ENCODE data around the gene YIPF2.
"Not testable (repeated sequence)": the region's sequence is repeated elsewhere in the genome, so short reads cannot be mapped to it uniquely, and the experiment has no call there.

The YIPF2 gene

DNA sequence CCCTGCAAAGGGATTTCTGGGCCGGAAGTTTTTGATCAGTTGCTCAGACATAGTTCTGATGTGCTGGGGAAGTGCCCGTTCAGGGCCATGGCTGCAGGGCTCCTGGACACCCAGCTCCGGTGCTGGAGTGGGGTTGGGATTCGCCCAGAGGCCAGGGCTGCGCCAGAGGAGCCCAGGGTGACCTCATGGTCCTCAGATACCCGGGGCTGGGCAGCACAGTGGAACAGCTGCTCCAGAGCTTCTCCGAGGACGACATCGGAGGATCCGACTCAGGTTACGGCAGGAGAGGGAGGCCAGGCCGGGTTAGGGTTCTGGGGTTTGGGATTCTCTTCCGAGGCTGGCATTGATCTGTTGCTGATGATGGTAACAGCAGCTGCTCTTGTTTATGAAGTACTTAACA lies 36.2 kb downstream of the YIPF2 start:
- no peak for TF ChIP-seq JUND (IDR thresholded peaks at IDR 0.05; ENCODE audit: low read depth)
- in situ Hi-C loops (cut with HindIII; ENCODE audit: low pct_unique_long_range_greater_than_20kb, low sequenced_read_pairs) = no loop called here
- no peak for DNase-seq (ENCODE audit: low read depth in 1 of 2, low spot score in 1 of 2)

DNA sequence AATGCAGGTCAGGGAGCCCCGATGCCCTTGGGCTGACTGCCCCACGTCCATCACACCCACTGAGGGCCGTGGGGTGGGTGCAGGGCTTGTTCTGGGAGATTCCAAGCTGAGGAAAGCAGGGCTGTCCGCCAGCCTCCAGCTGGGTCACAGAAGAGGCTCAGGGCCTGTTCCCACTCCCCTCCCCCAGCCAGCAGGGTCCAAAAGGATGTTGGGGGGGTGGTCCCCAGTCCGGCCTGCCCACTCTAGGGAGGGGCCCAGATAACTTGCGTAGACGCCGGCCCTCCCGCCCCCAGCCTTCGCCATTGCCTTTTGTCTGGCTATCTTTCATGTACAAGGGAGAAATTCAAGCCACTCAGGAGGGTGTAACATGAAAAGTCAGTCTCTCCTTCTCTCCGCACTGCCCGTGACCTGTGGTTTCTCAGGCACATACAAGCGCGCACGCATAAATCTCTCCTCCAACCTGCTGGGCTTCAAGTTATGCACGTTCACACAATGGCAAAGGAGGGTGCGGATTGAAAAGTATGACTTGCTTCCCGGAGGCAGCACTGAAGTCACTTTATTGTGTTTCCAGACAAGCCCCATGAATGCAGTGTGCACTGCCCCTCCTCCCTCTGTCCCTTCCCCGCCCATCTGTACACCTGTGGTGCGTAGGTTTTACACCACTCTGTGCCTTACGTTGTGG lies 36.9 kb downstream of the YIPF2 start:
- in situ Hi-C loops (cut with HindIII; ENCODE audit: low pct_unique_long_range_greater_than_20kb, low sequenced_read_pairs) = no loop called here
- no peak for TF ChIP-seq JUND (IDR thresholded peaks at IDR 0.05; ENCODE audit: low read depth)
- peak in 1 of 2 experiments; percentile 71 for DNase-seq (ENCODE audit: low read depth in 1 of 2, low spot score in 1 of 2)

DNA sequence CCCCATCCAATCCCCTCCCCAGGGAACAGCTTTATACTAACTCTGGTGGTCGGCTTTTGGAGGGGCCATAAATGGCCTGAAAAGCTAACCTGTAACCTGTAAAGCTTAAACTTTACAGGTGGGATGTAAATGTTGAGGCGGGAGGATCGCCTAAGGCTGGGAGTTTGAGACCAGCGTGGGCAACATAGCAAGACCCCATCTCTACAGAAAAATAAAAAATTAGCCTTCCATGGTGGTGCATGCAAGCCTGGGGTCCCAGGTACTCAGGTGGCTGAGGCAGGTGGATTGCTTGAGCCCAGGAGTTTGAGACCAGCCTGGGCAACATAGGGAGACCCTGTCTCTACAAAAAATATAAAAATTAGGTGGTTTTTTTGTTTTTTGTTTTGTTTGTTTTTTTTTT lies 38.6 kb downstream of the YIPF2 start:
- no peak for DNase-seq (ENCODE audit: low read depth in 1 of 2, low spot score in 1 of 2)
- TF ChIP-seq JUND (IDR thresholded peaks at IDR 0.05; ENCODE audit: low read depth) = no peak
- in situ Hi-C loops (cut with HindIII; ENCODE audit: low pct_unique_long_range_greater_than_20kb, low sequenced_read_pairs) = no loop called here

DNA sequence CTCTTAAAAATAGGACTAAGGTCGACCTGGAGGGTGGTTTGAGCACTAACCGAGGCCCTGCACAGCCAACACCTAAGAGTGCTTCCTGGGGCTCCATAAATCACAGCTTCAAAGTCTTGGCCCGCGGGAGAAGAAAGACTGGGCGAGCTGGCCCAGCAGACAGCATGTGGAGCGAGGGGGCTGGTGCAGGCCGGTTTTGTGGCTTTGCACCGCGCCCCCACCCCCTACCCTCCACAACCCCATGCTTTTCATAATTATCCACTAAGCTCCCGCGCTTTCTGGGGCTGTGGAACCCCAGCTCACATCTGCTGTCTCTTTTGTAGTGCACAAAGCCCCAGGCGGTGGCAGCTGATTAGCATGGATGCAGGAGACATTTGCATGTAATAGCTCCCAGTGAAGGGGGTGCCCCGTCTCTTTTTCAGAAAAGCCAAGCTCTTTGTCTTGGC lies 40.0 kb downstream of the YIPF2 start:
- DNase-seq (ENCODE audit: low read depth in 1 of 2, low spot score in 1 of 2) = peak in 1 of 2 experiments; percentile 55
- in situ Hi-C loops (cut with HindIII; ENCODE audit: low pct_unique_long_range_greater_than_20kb, low sequenced_read_pairs) = no loop called here
- no peak for TF ChIP-seq JUND (IDR thresholded peaks at IDR 0.05; ENCODE audit: low read depth)

DNA sequence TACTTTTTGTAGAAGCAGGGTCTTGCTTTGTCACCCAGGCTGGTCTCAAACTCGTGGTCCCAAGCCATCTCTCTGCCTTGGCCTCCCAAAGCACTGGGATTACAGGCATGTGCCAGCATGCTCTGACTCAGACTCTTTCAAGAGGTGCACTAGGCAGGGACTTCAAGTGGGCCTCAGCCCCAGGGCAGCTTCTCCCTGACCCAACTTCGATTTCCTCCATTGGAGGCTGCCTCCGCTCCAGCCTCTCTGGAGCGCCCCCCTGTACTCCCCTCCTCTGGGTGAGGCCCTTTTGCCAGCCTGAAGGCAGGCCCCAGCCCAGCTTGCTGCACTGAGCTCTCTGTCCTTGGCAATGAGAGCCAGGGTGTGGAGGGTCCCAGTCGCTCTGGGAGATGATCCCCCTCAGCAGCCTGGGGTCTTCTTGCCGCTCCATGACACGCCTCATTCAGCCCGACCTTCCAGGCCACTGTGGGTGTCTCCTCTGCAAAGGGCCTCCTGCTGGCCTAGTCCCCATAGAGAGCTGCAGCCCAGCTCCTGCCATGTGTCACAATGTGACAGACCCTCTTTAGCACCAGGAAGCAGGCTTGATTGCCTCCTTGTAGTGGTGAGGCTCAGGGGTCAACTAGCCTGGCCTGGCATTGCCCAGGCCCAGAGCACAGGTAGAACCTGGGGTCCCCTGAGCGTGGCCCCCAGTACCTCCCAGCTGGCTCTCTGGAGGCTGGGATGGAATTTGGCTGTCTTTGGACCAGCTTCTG lies 40.6 kb downstream of the YIPF2 start:
- DNase-seq (ENCODE audit: low read depth in 1 of 2, low spot score in 1 of 2) = no peak
- no peak for TF ChIP-seq JUND (IDR thresholded peaks at IDR 0.05; ENCODE audit: low read depth)

DNA sequence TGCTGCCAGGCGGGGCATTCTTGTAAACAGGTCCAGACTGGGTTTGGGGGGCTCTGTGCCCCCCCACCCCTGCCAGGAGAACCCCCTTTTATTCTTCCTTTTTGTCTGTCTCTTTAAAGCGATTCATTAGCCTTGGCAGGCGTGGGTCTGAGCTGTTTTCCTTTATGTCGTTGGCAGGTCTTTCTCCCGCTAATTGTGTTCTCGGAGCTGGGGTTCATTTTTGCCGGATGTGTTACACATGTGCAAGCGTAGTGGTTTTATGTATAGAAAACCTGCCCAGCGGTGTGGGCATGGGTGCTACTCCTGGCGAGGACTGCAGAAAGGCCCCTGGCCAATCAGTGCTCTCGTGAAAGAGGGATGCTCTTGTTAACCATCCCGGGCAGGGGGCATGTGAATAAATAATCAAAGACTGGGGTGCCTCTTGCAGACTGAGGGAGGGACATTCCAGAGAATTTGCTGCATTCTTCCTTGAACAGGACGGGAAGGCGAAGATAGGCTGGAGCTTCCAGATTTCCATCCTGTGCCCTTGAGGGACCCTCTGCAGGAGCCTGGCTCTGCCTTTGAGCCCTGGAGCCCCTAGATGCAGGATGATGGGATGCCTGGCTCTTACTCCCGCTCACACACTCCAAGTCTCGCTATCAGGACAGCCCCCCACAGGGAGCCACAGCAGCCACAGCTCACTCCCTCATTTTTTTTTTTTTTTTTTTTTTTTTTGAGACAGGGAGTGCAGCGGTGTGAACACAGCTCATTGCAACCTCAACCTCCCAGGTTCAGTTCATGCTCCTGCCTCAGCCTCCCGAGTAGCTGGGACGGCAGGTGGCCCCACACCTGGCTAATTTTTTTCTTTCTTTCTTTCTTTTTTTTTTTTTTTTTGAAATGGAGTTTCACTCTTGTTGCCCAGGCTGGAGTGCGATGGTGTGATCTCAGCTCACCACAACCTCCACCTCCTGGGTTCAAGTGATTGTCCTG lies 43.0 kb downstream of the YIPF2 start:
- DNase-seq (ENCODE audit: low read depth in 1 of 2, low spot score in 1 of 2) = no peak
- in situ Hi-C loops (cut with HindIII; ENCODE audit: low pct_unique_long_range_greater_than_20kb, low sequenced_read_pairs) = no loop called here
- no peak for TF ChIP-seq JUND (IDR thresholded peaks at IDR 0.05; ENCODE audit: low read depth)

More for the DNA sequence above, 40.6 kb downstream of the YIPF2 start:
- in situ Hi-C loops (cut with HindIII; ENCODE audit: low pct_unique_long_range_greater_than_20kb, low sequenced_read_pairs) = no loop called here

DNA sequence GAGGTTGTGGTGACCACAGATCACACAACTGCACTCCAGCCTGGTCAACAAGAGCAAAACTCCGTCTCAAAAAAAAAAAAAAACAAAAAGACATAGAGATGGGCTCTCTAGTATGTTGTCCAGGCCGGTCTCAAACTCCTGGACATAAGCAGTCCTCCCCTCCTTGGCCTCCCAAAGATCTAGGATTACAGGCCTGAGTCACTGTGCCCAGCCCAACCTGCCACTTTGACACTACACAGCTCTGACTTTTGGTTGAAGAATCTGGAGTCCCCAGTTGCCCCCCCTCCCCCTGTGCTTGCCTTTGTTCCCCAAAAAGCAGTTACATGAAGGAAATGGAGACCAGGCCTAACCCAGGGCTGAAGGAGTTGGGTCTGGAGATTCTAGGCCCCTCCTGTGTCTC lies 44.2 kb downstream of the YIPF2 start:
- no peak for TF ChIP-seq JUND (IDR thresholded peaks at IDR 0.05; ENCODE audit: low read depth)

DNA sequence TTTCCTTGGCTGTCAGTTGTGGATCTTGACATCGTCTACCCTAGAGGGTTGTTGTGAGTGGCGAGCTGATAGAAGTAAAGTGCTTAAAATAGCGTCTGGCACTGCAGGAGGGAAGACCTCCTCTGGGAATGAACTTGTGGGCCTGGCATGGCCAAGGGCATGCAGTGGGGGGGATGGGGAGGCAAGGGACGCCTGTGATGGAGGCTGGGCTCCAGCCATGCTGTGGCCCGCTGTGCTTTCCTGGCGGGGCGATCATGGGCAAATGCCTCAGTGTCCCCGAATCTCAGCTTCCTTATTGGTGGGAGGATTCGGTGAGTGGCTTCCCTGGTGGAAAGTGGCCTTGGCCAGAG lies 46.4 kb downstream of the YIPF2 start:
- DNase-seq (ENCODE audit: low read depth in 1 of 2, low spot score in 1 of 2) = no peak
- no peak for TF ChIP-seq JUND (IDR thresholded peaks at IDR 0.05; ENCODE audit: low read depth)

More for the DNA sequence above, 44.2 kb downstream of the YIPF2 start:
- no peak for DNase-seq (ENCODE audit: low read depth in 1 of 2, low spot score in 1 of 2)
- in situ Hi-C loops (cut with HindIII; ENCODE audit: low pct_unique_long_range_greater_than_20kb, low sequenced_read_pairs) = no loop called here

DNA sequence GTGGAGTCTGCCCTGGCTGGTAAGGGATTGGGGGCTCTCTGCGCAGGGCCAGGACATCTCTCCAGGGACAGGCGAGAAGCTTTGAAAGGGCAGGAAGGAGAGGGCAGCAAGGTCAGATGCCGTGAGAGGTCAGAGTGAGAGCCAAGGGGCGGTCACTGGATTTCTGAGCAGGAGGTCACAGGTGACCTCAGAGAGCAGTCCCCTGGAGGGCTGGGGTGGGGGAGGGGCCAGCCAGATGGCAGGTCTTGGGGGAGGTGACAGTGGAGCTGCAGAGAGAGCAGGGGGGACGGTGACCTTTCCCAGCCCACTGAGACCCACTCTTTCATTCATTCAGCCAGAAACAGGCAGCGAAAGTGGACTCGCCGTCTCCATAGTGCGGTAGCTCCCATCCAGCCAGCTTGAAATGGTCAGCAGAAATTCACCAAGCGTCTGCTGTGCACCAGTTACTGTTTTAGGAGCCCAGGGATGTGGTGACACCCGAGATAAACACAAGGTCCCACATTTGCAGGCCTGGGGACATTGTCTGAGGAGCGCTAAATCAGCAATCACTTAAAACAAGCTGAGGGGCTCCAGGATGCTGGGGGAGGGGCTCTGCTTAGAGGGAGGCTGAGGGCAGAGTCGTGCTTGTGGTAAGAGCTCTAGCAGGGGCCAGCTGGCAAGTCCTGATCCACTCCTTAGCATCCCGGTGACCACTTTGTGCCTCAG lies 46.9 kb downstream of the YIPF2 start:
- no peak for DNase-seq (ENCODE audit: low read depth in 1 of 2, low spot score in 1 of 2)
- TF ChIP-seq JUND (IDR thresholded peaks at IDR 0.05; ENCODE audit: low read depth) = no peak
- in situ Hi-C loops (cut with HindIII; ENCODE audit: low pct_unique_long_range_greater_than_20kb, low sequenced_read_pairs) = no loop called here

More for the DNA sequence above, 46.4 kb downstream of the YIPF2 start:
- in situ Hi-C loops (cut with HindIII; ENCODE audit: low pct_unique_long_range_greater_than_20kb, low sequenced_read_pairs) = no loop called here

DNA sequence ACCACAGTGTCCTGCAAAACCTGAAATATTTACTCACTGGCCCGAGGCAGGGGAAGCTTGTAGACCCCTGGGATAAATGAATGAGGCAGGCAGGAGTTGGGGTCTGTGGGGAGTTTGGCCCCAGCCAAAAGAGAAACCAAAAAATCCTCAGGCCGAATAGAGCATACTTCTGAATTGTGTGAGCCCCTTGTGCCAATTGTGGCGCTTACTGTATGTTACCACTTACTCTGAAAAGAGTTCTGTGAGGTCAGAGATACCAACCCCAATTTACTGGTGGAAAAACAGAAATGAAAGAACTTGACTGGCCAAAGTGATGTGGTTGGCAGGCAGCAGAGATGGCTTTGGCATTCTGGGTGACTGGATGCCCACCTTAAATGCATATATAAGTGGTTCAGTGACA lies 50.2 kb downstream of the YIPF2 start:
- TF ChIP-seq JUND (IDR thresholded peaks at IDR 0.05; ENCODE audit: low read depth) = no peak
- in situ Hi-C loops (cut with HindIII; ENCODE audit: low pct_unique_long_range_greater_than_20kb, low sequenced_read_pairs) = no loop called here
- no peak for DNase-seq (ENCODE audit: low read depth in 1 of 2, low spot score in 1 of 2)

DNA sequence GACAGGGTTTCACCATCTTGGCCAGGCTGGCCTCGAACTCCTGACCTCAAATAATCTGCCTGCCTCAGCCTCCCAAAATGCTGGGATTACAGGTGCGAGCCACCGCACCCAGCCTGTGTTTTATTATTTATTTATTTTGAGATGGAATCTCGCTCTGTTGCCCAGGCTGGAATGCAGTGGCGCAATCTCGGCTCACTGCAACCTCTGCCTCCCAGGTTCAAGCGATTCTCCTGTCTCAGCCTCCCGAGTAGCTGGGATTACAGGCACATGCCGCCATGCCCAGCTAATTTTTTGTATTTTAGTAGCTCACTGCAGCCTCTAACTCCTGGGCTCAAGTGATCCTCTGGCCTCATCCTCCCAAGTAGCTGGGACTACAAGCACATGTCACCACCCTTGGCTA lies 50.8 kb downstream of the YIPF2 start:
- DNase-seq (ENCODE audit: low read depth in 1 of 2, low spot score in 1 of 2); in situ Hi-C loops (cut with HindIII; ENCODE audit: low pct_unique_long_range_greater_than_20kb, low sequenced_read_pairs): not testable (repeated sequence)

Measured in T47D (cell line).